Measurements from ENCODE around the gene ARGFX. TPM values are rescaled to one million over a fixed set of nuclear protein-coding genes. Genes with fewer than 3 reads are reported as not detected.

ARGFX gene
- total RNA-seq, 1 donor from 2014 or later = not detected

Other genes with a start within 250 kb of the ARGFX start
- gene POLQ, start 22.0 kb upstream of the ARGFX start, total RNA-seq = 23.8 and 24.0 TPM in 2 replicates
- gene FBXO40, start 25.4 kb downstream of the ARGFX start, total RNA-seq = not detected in 2 replicates
- gene HCLS1, start 93.0 kb downstream of the ARGFX start, total RNA-seq = 234 and 243 TPM in 2 replicates
- 26.4 and 28.2 TPM in 2 replicates for gene GOLGB1, start 181.8 kb downstream of the ARGFX start, total RNA-seq

Measured in activated T-helper 2 cell treated with anti-CD3 and anti-CD28 coated beads, Interferon-gamma antibody, Interleukin-2, Interleukin-4, amounts not matched to agents 10 μg/mL and 5 μg/mL and 100 μg/mL, durations not matched to agents 14 hours and 24 hours and 36 hours (primary cell).